A673 (cell line): ENCODE results near the gene SPTBN2. TPM values are rescaled to one million over a fixed set of nuclear protein-coding genes. Genes with fewer than 3 reads are reported as not detected.

Experiments
- BruUV-seq: library from RNA; stranded (reverse); fragments of 400-500 nt; replicated peaks from 2 replicates; lab custom pipeline; 2021; lab: Mats Ljungman, UMichigan
- CTCF ChIA-PET: fragments of 300-600 bp; sonication (Branson Sonifier 250); formaldehyde crosslinking; loops from one replicate; lab custom pipeline; 2022; ENCODE audit warnings: antibody characterized with exemption; lab: Charles Lee
- POLR2A ChIA-PET: fragments of 300-600 bp; sonication (Branson Sonifier 250); formaldehyde crosslinking; loops from one replicate; lab custom pipeline; 2022; ENCODE audit warnings: antibody characterized with exemption; ENCODE audit not compliant: low non-redundant PET; lab: Charles Lee
- DNase-seq: peaks from one replicate; pipeline ENCODE4 v3.0.0-alpha.2; 2015; ENCODE audit warnings: low spot score
- H3K27ac ChIP-seq: fragments of 200-600 bp; sonication (generic); 2 replicates; pipeline ENCODE4 v1.5.1; 2016; ENCODE audit warnings: mixed run types, low read depth, mild to moderate bottlenecking, mixed read lengths, antibody characterized with exemption, low read length; ENCODE audit not compliant: poor library complexity, severe bottlenecking
- H3K27me3 ChIP-seq: fragments of 200-600 bp; sonication (generic); replicated peaks from 2 replicates; pipeline ENCODE4 v1.6.1; 2017; ENCODE audit warnings: mixed run types, low read depth, mild to moderate bottlenecking, mixed read lengths, antibody characterized with exemption, low read length; ENCODE audit not compliant: insufficient read depth, poor library complexity
- H3K36me3 ChIP-seq: fragments of 200-600 bp; sonication (generic); 2 replicates; pipeline ENCODE4 v1.6.1; 2016; ENCODE audit warnings: mixed run types, mild to moderate bottlenecking, mixed read lengths, antibody characterized with exemption, low read length; ENCODE audit not compliant: insufficient read depth, poor library complexity, severe bottlenecking
- H3K4me1 ChIP-seq: fragments of 200-600 bp; sonication (generic); 2 replicates; pipeline ENCODE4 v1.6.1; 2017; ENCODE audit warnings: mixed run types, mild to moderate bottlenecking, mixed read lengths, antibody characterized with exemption, low read length; ENCODE audit not compliant: insufficient read depth, poor library complexity, severe bottlenecking
- H3K4me3 ChIP-seq: fragments of 200-600 bp; sonication (generic); 2 replicates; pipeline ENCODE4 v1.5.1; 2016; ENCODE audit warnings: low read depth, mixed run types, mild to moderate bottlenecking, mixed read lengths, low read length; ENCODE audit not compliant: poor library complexity, severe bottlenecking
- H3K9me3 ChIP-seq: fragments of 200-600 bp; sonication (generic); 2 replicates; pipeline ENCODE4 v1.6.1; 2016; ENCODE audit warnings: mixed run types, low read depth, mild to moderate bottlenecking, mixed read lengths, antibody characterized with exemption, low read length; ENCODE audit not compliant: poor library complexity, severe bottlenecking
- EZH2 ChIP-seq: fragments of 200-600 bp; sonication (generic); IDR thresholded peaks from 2 replicates; pipeline ENCODE4 v1.6.1; 2017; ENCODE audit warnings: borderline replicate concordance, low read depth, mild to moderate bottlenecking, mixed read lengths, antibody characterized with exemption, low read length; ENCODE audit not compliant: poor library complexity, severe bottlenecking
- intact Hi-C: fragments of 100-400 bp; cut with micrococcal nuclease; formaldehyde crosslinking; loops from one replicate; pipeline ENCODE4 v1.10.0; 2022; ENCODE audit not compliant: unreplicated experiment
- total RNA-seq: library from RNA; stranded (reverse); gene quantifications from 2 replicates; pipeline ENCODE4 v1.2.3, GENCODE V29; 2021
- TF ChIP-seq, protein P1 (sequence below): fragments of 300-800, 200-600 bp; sonication (generic); conservative IDR thresholded peaks from 2 replicates; pipeline ENCODE4 v1.5.1; 2017; ENCODE audit warnings: low read depth, mild to moderate bottlenecking, antibody characterized with exemption, low read length, moderate library complexity, mixed read lengths

SPTBN2 gene
- total RNA-seq, 1 experiment from 2014 or later, result 21.1 TPM

DNA sequence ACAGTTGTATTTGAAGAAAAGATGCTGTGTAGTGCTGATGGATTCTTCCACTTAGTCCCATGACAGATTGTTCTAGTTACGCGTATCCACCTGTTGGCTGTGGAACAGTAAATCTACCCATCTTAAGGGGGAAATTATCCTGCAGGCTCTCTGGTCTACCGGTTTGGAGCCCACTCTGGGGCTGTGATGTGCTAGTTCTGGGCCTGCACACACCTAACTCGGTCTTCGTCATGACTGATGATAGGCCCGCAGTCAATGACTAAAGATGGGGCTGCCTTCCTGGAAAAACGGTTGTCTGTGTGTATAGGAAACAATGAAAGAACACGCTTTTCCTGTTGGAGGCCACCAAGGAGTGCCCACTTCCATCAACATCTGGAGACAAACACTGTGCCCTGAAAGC lies 45.1 kb downstream of the SPTBN2 start:
- BruUV-seq, result no TSS peak
- Histone ChIP-seq H3K9me3 (no peaks in the 10 kb centered on the region), H3K27ac (no peak overlapping the region), H3K27me3 (no peaks in the 10 kb centered on the region), H3K36me3 (peaks cover 3% of the 10 kb centered on the region), H3K4me3 (no peak overlapping the region), H3K4me1 (no peaks in the 10 kb centered on the region)
- CTCF ChIA-PET, result no interaction called here
- POLR2A ChIA-PET, result no interaction called here
- no peak for DNase-seq
- TF ChIP-seq, protein P1, sequence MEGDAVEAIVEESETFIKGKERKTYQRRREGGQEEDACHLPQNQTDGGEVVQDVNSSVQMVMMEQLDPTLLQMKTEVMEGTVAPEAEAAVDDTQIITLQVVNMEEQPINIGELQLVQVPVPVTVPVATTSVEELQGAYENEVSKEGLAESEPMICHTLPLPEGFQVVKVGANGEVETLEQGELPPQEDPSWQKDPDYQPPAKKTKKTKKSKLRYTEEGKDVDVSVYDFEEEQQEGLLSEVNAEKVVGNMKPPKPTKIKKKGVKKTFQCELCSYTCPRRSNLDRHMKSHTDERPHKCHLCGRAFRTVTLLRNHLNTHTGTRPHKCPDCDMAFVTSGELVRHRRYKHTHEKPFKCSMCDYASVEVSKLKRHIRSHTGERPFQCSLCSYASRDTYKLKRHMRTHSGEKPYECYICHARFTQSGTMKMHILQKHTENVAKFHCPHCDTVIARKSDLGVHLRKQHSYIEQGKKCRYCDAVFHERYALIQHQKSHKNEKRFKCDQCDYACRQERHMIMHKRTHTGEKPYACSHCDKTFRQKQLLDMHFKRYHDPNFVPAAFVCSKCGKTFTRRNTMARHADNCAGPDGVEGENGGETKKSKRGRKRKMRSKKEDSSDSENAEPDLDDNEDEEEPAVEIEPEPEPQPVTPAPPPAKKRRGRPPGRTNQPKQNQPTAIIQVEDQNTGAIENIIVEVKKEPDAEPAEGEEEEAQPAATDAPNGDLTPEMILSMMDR, result no peak
- TF ChIP-seq EZH2, result no peak
- intact Hi-C loops, result no loop called here

DNA sequence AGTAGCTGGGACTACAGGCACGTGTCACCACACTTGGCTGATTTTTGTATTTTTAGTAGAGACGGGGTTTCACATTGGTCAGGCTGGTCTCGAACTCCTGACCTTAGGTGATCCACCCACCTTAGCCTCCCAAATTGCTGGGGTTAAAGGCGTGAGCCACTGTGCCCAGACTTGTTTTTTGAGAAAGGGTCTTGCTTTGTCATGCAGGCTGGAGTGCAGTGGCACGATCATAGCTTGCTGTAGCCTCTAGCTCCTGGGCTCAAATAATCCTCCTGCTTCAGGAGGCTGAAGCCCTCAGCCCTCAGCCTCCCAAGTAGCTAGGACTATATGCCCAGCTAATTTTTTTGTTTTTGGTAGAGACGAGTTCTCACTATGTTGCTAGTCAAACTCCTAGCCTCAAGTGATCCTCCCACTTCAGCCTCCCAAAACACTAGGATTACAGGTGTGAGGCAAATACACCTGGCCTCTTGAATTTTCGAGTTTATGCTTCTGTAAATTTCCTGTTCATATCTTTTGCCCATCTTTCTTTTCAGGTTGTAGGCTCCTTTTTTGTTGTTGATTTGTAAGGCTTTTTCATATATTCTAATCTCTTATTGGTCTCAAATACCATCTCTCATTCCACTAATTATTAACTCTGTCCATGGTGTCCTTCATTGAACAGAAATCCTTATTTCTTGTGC lies 47.9 kb downstream of the SPTBN2 start:
- TF ChIP-seq, protein P1, result no peak
- no peak for TF ChIP-seq EZH2
- CTCF ChIA-PET, result interaction anchor here (0.5 kb wide), 1 partner anchor 151 kb away, joined by 17 read pairs; no protein-coding TSS in a partner anchor
- DNase-seq, result no peak
- intact Hi-C loops, result no loop called here
- Histone ChIP-seq H3K4me3 (no peak overlapping the region), H3K36me3 (peaks cover 4% of the 10 kb centered on the region), H3K9me3 (no peaks in the 10 kb centered on the region), H3K27ac (no peak overlapping the region), H3K27me3 (no peaks in the 10 kb centered on the region), H3K4me1 (peaks cover 4% of the 10 kb centered on the region)
- POLR2A ChIA-PET, result interaction anchor here (0.5 to 0.9 kb wide), 2 partner anchors 84 to 149 kb away, joined by 3 to 8 read pairs; no protein-coding TSS in a partner anchor
- BruUV-seq, result no TSS peak

DNA sequence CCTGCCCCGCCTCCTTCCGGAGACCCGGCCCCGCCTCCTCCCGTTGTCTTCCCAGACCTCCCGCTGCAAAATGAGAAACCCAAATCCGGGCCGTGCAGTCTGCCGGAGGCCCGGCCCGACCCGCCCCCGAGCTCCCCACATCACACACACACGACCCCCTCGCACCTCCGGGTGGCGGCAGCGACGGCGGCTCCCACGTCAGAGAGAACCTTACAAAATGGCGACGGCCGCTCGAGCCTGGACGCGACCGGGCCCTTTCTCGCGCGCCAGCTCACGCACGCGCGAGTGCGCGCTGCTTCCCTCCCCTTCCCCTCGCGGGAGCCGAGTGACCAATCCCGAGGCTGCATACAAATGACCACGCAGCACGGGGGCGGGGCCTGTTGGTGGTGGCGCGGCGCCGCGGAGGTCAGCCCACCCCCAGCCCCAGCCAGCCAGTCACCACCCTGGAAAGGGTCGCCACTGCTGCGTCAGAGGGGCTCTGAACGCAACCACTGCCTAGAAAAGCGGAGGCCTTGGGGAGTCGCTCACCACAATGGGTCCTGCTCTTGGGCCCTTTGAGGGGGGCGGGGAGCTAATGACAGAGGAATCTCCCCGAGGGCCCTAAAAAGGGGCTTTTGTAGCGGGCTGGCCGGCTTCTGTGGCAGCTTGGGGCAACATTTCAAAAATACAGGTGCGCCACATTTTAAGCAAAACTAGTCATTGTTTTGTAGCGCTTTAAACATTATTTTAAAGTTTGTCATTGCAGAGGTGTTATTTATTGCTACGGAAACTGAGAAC lies 51.2 kb downstream of the SPTBN2 start, which contains the start of gene RBM4B:
Gene RBM4B, minus strand, starts transcription at position 289 of the 777 bp plus-strand sequence. CDS start 808 bp downstream, outside the sequence.
- peak; percentile 99 for DNase-seq
- H3K4me3 ChIP-seq, result peak within 1 kb of the TSS; percentile 61
- H3K27ac ChIP-seq, result peak within 1 kb of the TSS; percentile 94
- no peaks in the 10 kb centered on the region for H3K27me3 ChIP-seq
- no peaks in the 10 kb centered on the region for H3K9me3 ChIP-seq
- POLR2A ChIA-PET, result interaction anchor here (0.5 to 1.0 kb wide), 5 partner anchors 40 to 619 kb away, joined by 3 to 13 read pairs (median 4); partner anchors contain the start of gene RBM4
- no TSS peak for BruUV-seq
- CTCF ChIA-PET, result interaction anchor here (0.6 to 2.2 kb wide), 16 partner anchors 8 to 366 kb away, joined by 3 to 9 read pairs (median 4); partner anchors contain the start of genes CCDC87, CCS, DPP3 and MRPL11
- peaks cover 11% of the 10 kb centered on the region for H3K4me1 ChIP-seq
- H3K36me3 ChIP-seq, result peaks cover 12% of the 10 kb centered on the region
- intact Hi-C loops, result loop anchor here (1.0 kb wide), 2 partner anchors 98 to 269 kb away; no protein-coding TSS in a partner anchor
- no peak for TF ChIP-seq EZH2
- TF ChIP-seq, protein P1, result no peak
